Caco-2 (cell line): Measurements from ENCODE around the gene TMEM115. TPM values are rescaled to one million over a fixed set of nuclear protein-coding genes. Genes with fewer than 3 reads are reported as not detected.
A peak's percentile ranks its signal among the peaks of the same experiment; 100 is the strongest.

Experiments
- BruUV-seq: library from RNA; stranded (reverse); fragments of 400-500 nt; replicated peaks from 2 replicates; lab custom pipeline; 2021; lab: Mats Ljungman, UMichigan
- CTCF ChIA-PET: fragments of 300-600 bp; sonication (Branson Sonifier 250); formaldehyde crosslinking; loops from one replicate; lab custom pipeline; 2022; ENCODE audit warnings: antibody characterized with exemption; lab: Charles Lee
- POLR2A ChIA-PET: fragments of 300-600 bp; sonication (Branson Sonifier 250); formaldehyde crosslinking; loops from one replicate; lab custom pipeline; 2022; ENCODE audit warnings: antibody characterized with exemption; lab: Charles Lee
- DNase-seq, 2 experiments: peaks; one replicate each; pipeline versions ENCODE4 v3.0.0 to v3.0.0-alpha.2; 2020 to 2022
- H3K27me3 ChIP-seq: replicated peaks from 2 replicates; pipeline ENCODE4 v1.6.0; 2011; ENCODE audit warnings: low read length; ENCODE audit not compliant: control insufficient read depth, insufficient read depth
- H3K36me3 ChIP-seq: 2 replicates; pipeline ENCODE4 v1.5.1; 2011; ENCODE audit warnings: low read length; ENCODE audit not compliant: control insufficient read depth, insufficient read depth
- H3K4me1 ChIP-seq: fragments of 250-450 bp; sonication (Bioruptor Pico); 2 replicates; pipeline ENCODE4 v1.5.1; 2020; ENCODE audit warnings: mild to moderate bottlenecking
- H3K4me3 ChIP-seq: 2 replicates; pipeline ENCODE4 v1.5.1; 2011; ENCODE audit warnings: low read depth, mild to moderate bottlenecking, control low read depth, low read length
- H3K9me3 ChIP-seq: fragments of 250-450 bp; sonication (Bioruptor Pico); 2 replicates; pipeline ENCODE4 v1.5.1; 2020; ENCODE audit warnings: mild to moderate bottlenecking, moderate library complexity
- H3K27ac Mint-ChIP-seq: one replicate; pipeline ENCODE4 v1.8.0; 2022; ENCODE audit warnings: mixed read lengths; ENCODE audit not compliant: unreplicated experiment
- H3K27me3 Mint-ChIP-seq: one replicate; pipeline ENCODE4 v1.8.0; 2022; ENCODE audit warnings: mixed read lengths; ENCODE audit not compliant: insufficient read depth, unreplicated experiment
- H3K36me3 Mint-ChIP-seq: one replicate; pipeline ENCODE4 v1.8.0; 2022; ENCODE audit warnings: mild to moderate bottlenecking, mixed read lengths; ENCODE audit not compliant: insufficient read depth, unreplicated experiment
- H3K4me1 Mint-ChIP-seq: one replicate; pipeline ENCODE4 v1.8.0; 2022; ENCODE audit warnings: low read depth, mixed read lengths; ENCODE audit not compliant: unreplicated experiment
- H3K4me3 Mint-ChIP-seq: one replicate; pipeline ENCODE4 v1.8.0; 2022; ENCODE audit warnings: mild to moderate bottlenecking, moderate library complexity, mixed read lengths; ENCODE audit not compliant: unreplicated experiment
- H3K9me3 Mint-ChIP-seq: one replicate; pipeline ENCODE4 v1.8.0; 2022; ENCODE audit warnings: mixed read lengths; ENCODE audit not compliant: unreplicated experiment
- intact Hi-C: fragments of 100-400 bp; cut with micrococcal nuclease; formaldehyde crosslinking; loops from one replicate; pipeline ENCODE4 v1.10.0; 2022; ENCODE audit not compliant: unreplicated experiment
- total RNA-seq: library from RNA; stranded (reverse); gene quantifications from 2 replicates; pipeline ENCODE4 v1.2.3, GENCODE V29; 2022
- TF ChIP-seq, protein P1 (sequence below), 2 experiments: fragments of 200-600 bp in 1 of 2; IDR thresholded peaks; 1 replicate in 1 of 2; 2 replicates in 1 of 2; pipeline versions ENCODE4 v1.5.1 to v1.8.0; 2011 to 2022; ENCODE audit warnings: antibody characterized with exemption in 1 of 2, control low read depth in 1 of 2, inconsistent platforms in 1 of 2, low read depth in 1 of 2, low read length in 1 of 2, mild to moderate bottlenecking in 1 of 2, moderate library complexity in 1 of 2; ENCODE audit not compliant: insufficient read depth in 1 of 2, severe bottlenecking in 1 of 2, unreplicated experiment in 1 of 2

TMEM115 gene
- total RNA-seq, 1 experiment from 2014 or later, result 23.9 TPM

- no peaks in the 10 kb centered on the region for H3K36me3 Mint-ChIP-seq
- CTCF ChIA-PET, result interaction anchor here (0.6 kb wide), 1 partner anchor 15 kb away, joined by 3 read pairs; no protein-coding TSS in a partner anchor
- H3K4me3 Mint-ChIP-seq, result no peak overlapping the region
- no peaks in the 10 kb centered on the region for H3K36me3 ChIP-seq
- no peak for DNase-seq
- intact Hi-C loops, result no loop called here
- no peak overlapping the region for H3K4me3 ChIP-seq
- peaks cover 13% of the 10 kb centered on the region for H3K27me3 Mint-ChIP-seq
- H3K27me3 ChIP-seq, result no peaks in the 10 kb centered on the region
- no peaks in the 10 kb centered on the region for H3K4me1 Mint-ChIP-seq
- no peaks in the 10 kb centered on the region for H3K9me3 Mint-ChIP-seq
- TF ChIP-seq, protein P1, sequence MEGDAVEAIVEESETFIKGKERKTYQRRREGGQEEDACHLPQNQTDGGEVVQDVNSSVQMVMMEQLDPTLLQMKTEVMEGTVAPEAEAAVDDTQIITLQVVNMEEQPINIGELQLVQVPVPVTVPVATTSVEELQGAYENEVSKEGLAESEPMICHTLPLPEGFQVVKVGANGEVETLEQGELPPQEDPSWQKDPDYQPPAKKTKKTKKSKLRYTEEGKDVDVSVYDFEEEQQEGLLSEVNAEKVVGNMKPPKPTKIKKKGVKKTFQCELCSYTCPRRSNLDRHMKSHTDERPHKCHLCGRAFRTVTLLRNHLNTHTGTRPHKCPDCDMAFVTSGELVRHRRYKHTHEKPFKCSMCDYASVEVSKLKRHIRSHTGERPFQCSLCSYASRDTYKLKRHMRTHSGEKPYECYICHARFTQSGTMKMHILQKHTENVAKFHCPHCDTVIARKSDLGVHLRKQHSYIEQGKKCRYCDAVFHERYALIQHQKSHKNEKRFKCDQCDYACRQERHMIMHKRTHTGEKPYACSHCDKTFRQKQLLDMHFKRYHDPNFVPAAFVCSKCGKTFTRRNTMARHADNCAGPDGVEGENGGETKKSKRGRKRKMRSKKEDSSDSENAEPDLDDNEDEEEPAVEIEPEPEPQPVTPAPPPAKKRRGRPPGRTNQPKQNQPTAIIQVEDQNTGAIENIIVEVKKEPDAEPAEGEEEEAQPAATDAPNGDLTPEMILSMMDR (IDR thresholded peaks at IDR 0.05; ENCODE audit: insufficient read depth in 1 of 2, low read depth in 1 of 2, low read length in 1 of 2, severe bottlenecking in 1 of 2, unreplicated experiment in 1 of 2), result peak; percentile 21 to 36
- POLR2A ChIA-PET, result no interaction called here
- no peaks in the 10 kb centered on the region for H3K4me1 ChIP-seq
- H3K9me3 ChIP-seq, result no peaks in the 10 kb centered on the region
- no TSS peak for BruUV-seq
- no peak overlapping the region for H3K27ac Mint-ChIP-seq
Measured at GRCh38 chr3:50375258-50375931, 16.1 kb upstream of the TMEM115 start.

DNA sequence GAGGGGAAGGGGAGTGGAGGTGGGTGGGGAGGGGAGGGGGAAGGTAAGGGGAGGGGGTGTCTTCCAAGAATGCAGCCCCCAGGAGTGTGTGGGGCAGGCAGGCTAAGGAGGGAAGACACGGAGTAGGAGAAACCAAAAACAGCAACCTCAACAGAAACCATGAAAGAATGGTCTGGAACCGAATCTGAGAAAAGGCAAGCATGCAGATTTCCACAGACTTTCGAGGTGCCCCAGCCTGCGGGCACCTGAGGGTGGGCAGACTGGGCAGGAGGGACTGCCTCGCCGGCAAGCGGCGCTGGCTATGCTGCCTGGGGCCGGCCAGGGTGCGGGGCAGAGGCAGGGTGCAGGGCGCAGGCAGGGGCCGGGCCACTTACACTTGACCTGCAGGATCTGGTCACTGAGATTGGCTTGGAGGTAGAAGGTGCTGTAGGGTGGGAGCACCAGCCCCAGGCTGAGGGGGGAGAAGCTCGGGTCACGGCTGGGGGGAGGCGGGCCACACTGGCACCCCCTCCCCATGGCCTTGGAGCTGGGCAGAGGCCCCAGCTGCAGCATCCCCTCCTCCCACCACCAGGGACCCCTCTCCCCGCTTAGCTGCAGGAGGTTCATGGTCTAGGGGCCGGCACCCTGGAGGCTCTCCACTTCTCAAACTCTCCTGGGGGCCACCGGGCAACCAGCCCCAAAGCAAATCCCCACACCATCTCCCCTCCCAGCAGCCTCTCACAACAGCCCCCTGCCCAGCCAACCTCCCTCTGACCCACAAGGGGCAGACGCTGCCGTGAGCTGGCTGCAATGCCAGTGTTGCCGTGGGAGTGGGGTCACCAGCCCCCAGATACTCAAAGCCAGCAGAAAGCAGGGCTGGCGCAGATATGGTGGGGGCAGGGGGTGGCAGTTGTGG, 15.3 kb upstream of the TMEM115 start:
- BruUV-seq, result no TSS peak
- H3K4me1 Mint-ChIP-seq, result no peaks in the 10 kb centered on the region
- TF ChIP-seq, protein P1 (IDR thresholded peaks at IDR 0.05; ENCODE audit: insufficient read depth in 1 of 2, low read depth in 1 of 2, low read length in 1 of 2, severe bottlenecking in 1 of 2, unreplicated experiment in 1 of 2), result no peak
- Histone ChIP-seq H3K27me3 (no peaks in the 10 kb centered on the region), H3K9me3 (no peaks in the 10 kb centered on the region), H3K36me3 (no peaks in the 10 kb centered on the region), H3K4me3 (no peak overlapping the region), H3K4me1 (no peaks in the 10 kb centered on the region)
- ChIA-PET CTCF (interaction anchor here (0.6 kb wide), 2 partner anchors 16 to 952 kb away, joined by 3 to 4 read pairs; no protein-coding TSS in a partner anchor), POLR2A (no interaction called here)
- no peaks in the 10 kb centered on the region for H3K36me3 Mint-ChIP-seq
- DNase-seq, result no peak
- H3K9me3 Mint-ChIP-seq, result no peaks in the 10 kb centered on the region
- intact Hi-C loops, result no loop called here
- H3K27me3 Mint-ChIP-seq, result peaks cover 9% of the 10 kb centered on the region
- H3K4me3 Mint-ChIP-seq, result no peak overlapping the region
- H3K27ac Mint-ChIP-seq, result no peak overlapping the region
